GM19397 (cell line): Measurements from ENCODE around the gene UPB1.

ENCODE experiments used
- ATAC-seq: cut with Tn5 transposase; IDR thresholded peaks from one replicate; pipeline ENCODE4 v1.9.1; 2021; ENCODE audit warnings: mild to moderate bottlenecking, moderate library complexity; ENCODE audit not compliant: unreplicated experiment

Gene UPB1

GRCh38 chr22:24559471-24559870, 64.3 kb downstream of the UPB1 start:
- no peak for ATAC-seq

DNA sequence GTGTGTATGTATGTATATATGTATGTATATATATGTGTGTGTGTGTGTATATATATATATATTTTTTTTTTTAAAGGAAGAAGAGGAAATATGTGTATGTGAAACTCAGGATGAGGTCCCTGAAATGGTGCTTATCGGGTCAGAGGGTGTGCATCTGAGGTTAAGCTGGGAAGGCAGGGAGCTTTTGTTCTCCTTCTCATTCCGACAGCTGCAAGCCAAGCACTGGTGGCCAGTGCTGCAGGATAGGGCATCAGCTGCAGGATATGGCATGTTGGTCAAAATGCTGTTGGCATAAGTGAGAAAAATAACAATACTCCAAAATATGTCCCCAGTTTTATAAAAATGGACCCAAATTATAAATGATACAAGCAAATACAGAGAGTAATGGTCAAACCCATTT, 68.1 kb downstream of the UPB1 start:
- ATAC-seq, result no peak

DNA sequence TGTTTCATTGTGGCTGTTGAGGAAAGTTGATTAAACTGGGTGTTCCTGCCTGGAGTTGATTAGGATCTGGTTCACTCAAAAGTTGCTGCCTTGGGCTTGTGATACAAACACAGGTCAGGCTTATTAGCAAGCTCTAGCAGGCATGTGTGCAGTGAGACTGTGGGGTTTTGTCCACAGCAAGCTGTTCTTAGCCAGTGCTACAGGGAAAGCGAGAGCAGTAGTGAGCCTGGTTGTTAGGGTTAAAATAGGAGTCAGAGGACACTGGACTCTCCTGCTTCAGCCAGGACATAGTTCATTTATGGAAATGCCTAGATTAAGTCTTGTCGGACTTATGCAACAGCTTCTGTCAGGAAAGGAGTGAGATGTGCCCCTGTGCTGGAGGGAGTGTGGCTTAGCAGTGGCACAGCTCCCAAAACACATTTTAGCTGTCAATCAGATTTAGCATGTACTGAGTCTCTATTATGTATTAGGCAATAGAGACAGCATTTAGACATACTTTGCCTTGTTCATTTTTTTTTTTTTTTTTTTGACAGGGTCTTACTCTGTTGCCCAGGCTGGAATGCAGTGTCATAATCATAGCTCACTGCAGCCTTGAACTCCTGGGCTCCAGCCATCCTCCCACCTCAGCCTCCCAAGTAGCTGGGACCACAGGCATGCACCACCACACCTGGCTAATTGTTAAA, 69.4 kb downstream of the UPB1 start:
- ATAC-seq, result no peak

- ATAC-seq, result no peak
Measured at GRCh38 chr22:24565077-24565476, 69.9 kb downstream of the UPB1 start.

DNA sequence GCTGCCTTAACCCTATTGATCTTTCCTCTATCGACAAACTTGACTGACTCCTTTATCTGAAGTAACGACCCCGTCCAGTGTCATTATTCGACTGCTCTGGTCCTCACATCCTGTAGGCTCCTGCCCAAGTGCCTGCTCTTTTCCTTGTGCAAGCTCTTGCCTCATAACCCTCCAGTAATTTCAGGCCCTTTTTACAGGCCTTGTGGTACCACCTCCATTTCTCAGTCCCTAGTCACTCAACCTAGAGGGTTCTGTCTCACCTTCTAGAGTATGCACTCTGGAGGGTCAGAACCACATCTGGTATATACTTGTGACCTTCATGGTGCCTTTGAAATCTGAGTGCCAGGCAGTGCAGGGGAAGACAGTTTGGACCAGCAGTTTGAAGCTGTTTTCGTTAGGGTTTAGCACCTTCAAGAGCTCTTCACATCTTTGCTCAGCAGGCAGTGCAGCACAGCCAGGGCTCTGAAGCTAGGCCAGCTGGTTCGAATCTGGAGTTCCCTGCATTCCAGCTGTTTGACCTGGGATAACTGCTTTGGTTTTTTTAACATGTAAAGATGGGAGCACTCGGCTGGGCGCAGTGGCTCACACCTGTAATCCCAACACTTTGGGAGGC, 71.9 kb downstream of the UPB1 start:
- ATAC-seq, result no peak

GRCh38 chr22:24567668-24568067, 72.5 kb downstream of the UPB1 start:
- no peak for ATAC-seq

DNA sequence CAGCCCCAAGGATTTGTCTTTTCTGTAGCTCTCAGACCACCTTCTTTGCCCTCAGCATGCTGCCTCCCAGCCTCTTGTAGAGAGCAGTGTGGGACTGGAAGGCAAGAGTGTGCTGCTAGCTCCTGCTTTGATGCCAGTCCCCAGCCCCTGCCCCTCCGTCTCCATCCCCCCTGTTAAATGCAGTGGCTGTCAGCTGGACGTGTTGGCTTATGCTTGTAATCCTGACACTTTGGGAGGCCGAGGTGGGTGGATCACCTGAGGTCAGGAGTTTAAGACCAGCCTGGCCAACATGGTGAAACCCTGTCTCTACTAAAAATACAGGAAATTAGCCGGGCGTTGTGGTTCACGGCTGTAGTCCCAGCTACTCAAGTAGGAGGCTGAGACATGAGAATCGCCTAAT, 76.1 kb downstream of the UPB1 start:
- no peak for ATAC-seq

GRCh38 chr22:24576778-24577177, 81.6 kb downstream of the UPB1 start:
- no peak for ATAC-seq
